Activated CD8-positive, alpha-beta memory T cell treated with anti-CD3 and anti-CD28 coated beads, Interleukin-2, amount 10 ng/mL, durations not matched to agents 7 days and 5 days (primary cell): ENCODE measurements around the gene SMARCAD1. TPM values are rescaled to one million over a fixed set of nuclear protein-coding genes. Genes with fewer than 3 reads are reported as not detected.
"Not testable (repeated sequence)": the region's sequence is repeated elsewhere in the genome, so short reads cannot be mapped to it uniquely, and the experiment has no call there.

Source experiments
- ATAC-seq: fragments of 150-1000 bp; cut with Tn5 transposase; one replicate; pipeline ENCODE4 v1.10.0; 2021; ENCODE audit warnings: moderate library complexity
- CTCF ChIA-PET: fragments of 350-600 bp; sonication (Branson Sonifier 250); formaldehyde crosslinking; loops from one replicate; lab custom pipeline; 2021; ENCODE audit warnings: antibody characterized with exemption; lab: Charles Lee
- DNase-seq: peaks from one replicate; pipeline ENCODE4 v3.0.0-alpha.2; 2020
- H3K27ac Mint-ChIP-seq: one replicate; pipeline ENCODE4 v1.8.0; 2021; ENCODE audit warnings: mild to moderate bottlenecking, mixed read lengths
- H3K27me3 Mint-ChIP-seq: one replicate; pipeline ENCODE4 v1.8.0; 2021; ENCODE audit warnings: mixed read lengths
- H3K36me3 Mint-ChIP-seq: one replicate; pipeline ENCODE4 v1.8.0; 2021; ENCODE audit warnings: mild to moderate bottlenecking, mixed read lengths
- H3K4me1 Mint-ChIP-seq: one replicate; pipeline ENCODE4 v1.8.0; 2021; ENCODE audit warnings: mixed read lengths
- H3K4me3 Mint-ChIP-seq: one replicate; pipeline ENCODE4 v1.8.0; 2021; ENCODE audit warnings: mild to moderate bottlenecking, moderate library complexity, mixed read lengths
- H3K9me3 Mint-ChIP-seq: one replicate; pipeline ENCODE4 v1.8.0; 2022; ENCODE audit warnings: low read depth, mixed read lengths
- total RNA-seq, 2 experiments: library from RNA; stranded (reverse); gene quantifications; one replicate each; pipeline ENCODE4 v1.2.3, GENCODE V29; 2021

SMARCAD1 gene
- total RNA-seq, 2 experiments from 2014 or later: 27.5 to 33.2 TPM

GRCh38 chr4:94284889-94285288, 77.2 kb downstream of the SMARCAD1 start:
- Mint-ChIP-seq H3K27me3 (no peaks in the 10 kb centered on the region), H3K9me3 (no peaks in the 10 kb centered on the region), H3K27ac (no peak overlapping the region), H3K36me3 (peaks cover 43% of the 10 kb centered on the region), H3K4me3 (no peak overlapping the region), H3K4me1 (peaks cover 5% of the 10 kb centered on the region)
- DNase-seq (no peak), ATAC-seq (peak; percentile 33)
- CTCF ChIA-PET: no interaction called here

- H3K9me3 Mint-ChIP-seq: no peaks in the 10 kb centered on the region
- H3K36me3 Mint-ChIP-seq: peaks cover 46% of the 10 kb centered on the region
- H3K27me3 Mint-ChIP-seq: no peaks in the 10 kb centered on the region
- H3K4me1 Mint-ChIP-seq: peaks cover 5% of the 10 kb centered on the region
- no peak for DNase-seq
- CTCF ChIA-PET: no interaction called here
- H3K4me3 Mint-ChIP-seq: no peak overlapping the region
- H3K27ac Mint-ChIP-seq: no peak overlapping the region
- ATAC-seq: no peak
Observed at GRCh38 chr4:94285666-94286065, 78.0 kb downstream of the SMARCAD1 start.

DNA sequence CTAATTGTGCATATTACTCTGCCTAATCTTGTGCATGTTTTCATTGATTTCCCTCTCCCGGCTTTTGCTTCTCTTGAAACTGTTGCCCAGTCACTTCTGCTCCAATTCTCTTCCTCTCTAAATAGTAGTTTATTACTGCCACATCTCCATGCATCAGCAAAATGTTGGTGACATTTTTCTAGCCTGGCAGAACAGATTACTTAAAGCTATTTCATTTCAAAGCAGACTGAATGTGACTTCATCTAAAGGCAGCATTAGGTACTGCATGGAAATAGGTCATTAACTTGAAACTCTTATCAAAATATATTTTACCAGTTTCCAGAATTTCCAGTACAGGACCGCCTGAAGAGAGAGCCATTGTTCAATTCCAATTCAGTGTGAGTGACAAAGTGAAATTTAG, 82.6 kb downstream of the SMARCAD1 start:
- Mint-ChIP-seq H3K9me3 (no peaks in the 10 kb centered on the region), H3K4me1 (peaks cover 2% of the 10 kb centered on the region), H3K27ac (peak overlapping the region; percentile 16), H3K36me3 (peaks cover 31% of the 10 kb centered on the region), H3K4me3 (no peak overlapping the region), H3K27me3 (no peaks in the 10 kb centered on the region)
- ATAC-seq (no peak), DNase-seq (no peak)
- CTCF ChIA-PET: no interaction called here

DNA sequence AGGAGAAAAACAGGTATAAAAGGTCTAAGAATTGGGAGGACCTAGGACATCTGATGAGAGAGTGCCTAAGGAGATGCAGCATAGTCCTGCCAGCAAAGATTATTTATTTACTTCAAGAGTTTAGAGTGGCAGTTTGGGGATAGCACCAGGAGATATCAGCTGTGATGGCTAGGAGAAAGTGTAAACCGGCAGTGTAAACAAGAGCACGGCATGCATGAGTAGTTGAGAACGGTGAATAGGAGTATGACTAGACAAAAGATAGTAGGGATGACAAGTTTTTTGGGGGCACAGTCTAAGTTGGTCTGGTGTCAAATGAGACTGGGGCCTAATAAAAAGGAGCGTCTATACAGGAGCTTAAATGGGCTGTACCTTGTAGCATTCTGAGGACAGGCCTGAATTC, 86.3 kb downstream of the SMARCAD1 start:
- H3K9me3 Mint-ChIP-seq, H3K27me3 Mint-ChIP-seq, H3K4me3 Mint-ChIP-seq, H3K27ac Mint-ChIP-seq, ATAC-seq, DNase-seq, H3K4me1 Mint-ChIP-seq, CTCF ChIA-PET: not testable (repeated sequence)
- peaks cover 18% of the 10 kb centered on the region for H3K36me3 Mint-ChIP-seq

DNA sequence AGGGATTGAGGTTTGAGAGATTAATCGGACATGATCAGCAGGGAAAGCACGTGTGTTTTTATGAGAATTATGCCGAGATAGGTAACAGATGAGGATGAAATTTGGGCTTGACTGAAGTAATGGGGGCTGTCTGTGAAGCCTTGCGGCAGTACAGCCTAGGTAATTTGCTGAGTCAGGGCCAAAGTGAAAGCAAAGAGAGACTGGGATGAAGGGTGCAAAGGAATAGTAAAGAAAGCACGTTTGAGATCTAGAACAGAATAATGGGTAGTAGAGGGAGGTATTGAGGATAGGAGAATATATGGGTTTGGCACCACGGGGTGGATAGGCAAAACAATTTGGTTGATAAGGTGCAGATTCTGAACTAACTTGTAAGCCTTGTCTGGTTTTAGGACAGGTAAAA, 87.8 kb downstream of the SMARCAD1 start:
- H3K27me3 Mint-ChIP-seq, H3K4me1 Mint-ChIP-seq, ATAC-seq, DNase-seq, H3K27ac Mint-ChIP-seq, H3K9me3 Mint-ChIP-seq, CTCF ChIA-PET, H3K4me3 Mint-ChIP-seq: not testable (repeated sequence)
- H3K36me3 Mint-ChIP-seq: peaks cover 13% of the 10 kb centered on the region

- Mint-ChIP-seq H3K4me3 (no peak overlapping the region), H3K27ac (no peak overlapping the region), H3K9me3 (no peaks in the 10 kb centered on the region), H3K27me3 (no peaks in the 10 kb centered on the region), H3K4me1 (no peaks in the 10 kb centered on the region), H3K36me3 (no peaks in the 10 kb centered on the region)
- DNase-seq (no peak), ATAC-seq (no peak)
- CTCF ChIA-PET: no interaction called here
Observed at GRCh38 chr4:94298725-94299252, 91.1 kb downstream of the SMARCAD1 start.

- no peaks in the 10 kb centered on the region for H3K27me3 Mint-ChIP-seq
- CTCF ChIA-PET: interaction anchor here (1.4 kb wide), 1 partner anchor 105 kb away, joined by 3 read pairs; no protein-coding TSS in a partner anchor
- DNase-seq (no peak), ATAC-seq (no peak)
- no peak overlapping the region for H3K27ac Mint-ChIP-seq
- no peaks in the 10 kb centered on the region for H3K9me3 Mint-ChIP-seq
- H3K4me3 Mint-ChIP-seq: no peak overlapping the region
- peaks cover 2% of the 10 kb centered on the region for H3K4me1 Mint-ChIP-seq
- H3K36me3 Mint-ChIP-seq: no peaks in the 10 kb centered on the region
Observed at GRCh38 chr4:94302191-94302590, 94.5 kb downstream of the SMARCAD1 start.

DNA sequence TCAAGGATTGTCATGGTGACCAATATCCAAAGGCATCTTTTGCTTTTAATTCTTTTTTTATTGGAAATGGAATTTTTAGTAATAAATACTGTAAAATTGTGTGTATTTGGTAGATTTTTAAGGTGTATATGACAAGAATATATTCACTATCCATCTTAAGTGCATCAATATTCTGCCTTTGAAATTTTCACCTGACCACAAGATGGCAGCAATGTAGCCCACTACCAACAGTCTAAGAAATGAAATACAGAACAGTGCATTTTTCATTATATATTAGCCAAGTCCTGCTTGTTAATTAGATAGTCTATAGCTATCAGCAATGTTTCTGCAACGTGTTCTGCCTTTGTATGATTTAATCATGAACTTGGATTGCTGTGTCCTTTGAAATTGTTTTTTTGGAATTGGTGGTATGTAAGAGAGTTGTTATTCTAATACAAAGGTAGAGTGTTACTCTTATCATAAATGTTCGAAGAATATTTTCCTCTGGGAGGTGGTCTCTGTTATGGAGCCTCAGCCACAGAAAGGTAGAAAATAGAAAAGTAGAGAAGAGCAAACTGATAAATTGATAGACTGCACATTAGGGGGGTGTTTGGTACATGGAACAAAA, 96.8 kb downstream of the SMARCAD1 start:
- CTCF ChIA-PET: interaction anchor here (2.4 kb wide), 1 partner anchor 85 kb away, joined by 8 read pairs; no protein-coding TSS in a partner anchor
- peaks cover 2% of the 10 kb centered on the region for H3K4me1 Mint-ChIP-seq
- DNase-seq: no peak
- H3K4me3 Mint-ChIP-seq: no peak overlapping the region
- no peaks in the 10 kb centered on the region for H3K36me3 Mint-ChIP-seq
- H3K27ac Mint-ChIP-seq: no peak overlapping the region
- ATAC-seq: no peak
- no peaks in the 10 kb centered on the region for H3K9me3 Mint-ChIP-seq
- H3K27me3 Mint-ChIP-seq: no peaks in the 10 kb centered on the region

DNA sequence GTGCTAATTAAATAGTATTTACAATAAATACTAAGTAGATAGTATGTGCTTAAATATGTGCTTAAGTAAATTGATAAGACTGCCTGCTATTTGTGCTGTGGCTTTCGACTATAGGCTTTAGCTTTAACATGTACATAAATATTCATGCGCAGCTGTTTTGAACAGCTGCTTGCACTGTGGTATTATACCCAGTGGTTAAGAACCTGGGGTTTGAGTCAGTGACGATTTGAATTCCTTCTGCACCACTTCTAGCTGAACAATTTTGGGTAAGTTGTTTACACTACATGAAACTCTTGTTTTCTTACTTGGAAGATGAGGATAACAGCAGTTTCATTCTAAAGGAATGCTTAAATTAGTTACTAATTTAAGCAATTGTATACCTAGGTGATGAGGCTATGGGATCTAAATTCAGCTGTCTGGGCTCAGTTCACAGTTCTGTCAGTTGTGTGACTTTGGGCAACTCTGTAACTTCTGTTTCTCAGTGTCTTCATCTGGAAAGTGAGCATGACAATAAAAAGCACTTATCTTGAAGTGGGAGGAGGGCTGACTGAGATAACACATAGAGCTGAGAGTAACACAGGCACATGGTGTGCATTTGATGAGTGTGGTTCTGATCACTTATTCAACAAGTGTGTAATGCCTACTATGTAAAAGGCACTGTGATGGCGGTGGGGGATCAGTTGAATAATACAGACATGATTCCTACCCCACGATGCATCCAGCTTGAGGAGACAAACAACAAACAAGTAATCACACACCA, 98.0 kb downstream of the SMARCAD1 start:
- Mint-ChIP-seq H3K4me1 (peaks cover 2% of the 10 kb centered on the region), H3K4me3 (no peak overlapping the region), H3K27me3 (no peaks in the 10 kb centered on the region), H3K9me3 (no peaks in the 10 kb centered on the region), H3K27ac (no peak overlapping the region), H3K36me3 (no peaks in the 10 kb centered on the region)
- ATAC-seq (no peak), DNase-seq (no peak)
- CTCF ChIA-PET: interaction anchor here (2.4 kb wide), 1 partner anchor 84 kb away, joined by 8 read pairs; no protein-coding TSS in a partner anchor

DNA sequence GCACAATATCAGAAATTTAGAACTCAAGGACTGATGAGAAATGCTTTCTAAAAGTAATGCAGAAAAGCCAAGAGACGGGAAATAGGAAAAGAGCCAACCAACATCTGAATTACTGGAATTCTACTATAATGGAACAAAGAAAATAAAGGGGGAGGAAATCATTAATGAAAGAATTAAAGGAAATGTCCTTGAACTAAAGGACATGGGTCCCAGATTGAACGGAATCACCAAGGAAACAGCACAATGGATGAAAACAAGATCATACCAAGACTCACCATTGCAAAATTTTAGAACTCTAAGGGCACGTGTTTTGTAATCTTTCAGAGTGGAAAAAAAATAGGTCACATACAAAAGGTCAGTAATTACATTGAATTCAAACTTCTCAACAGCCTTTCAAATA, 99.0 kb downstream of the SMARCAD1 start:
- Mint-ChIP-seq H3K4me1 (peaks cover 2% of the 10 kb centered on the region), H3K36me3 (no peaks in the 10 kb centered on the region), H3K27ac (no peak overlapping the region), H3K9me3 (no peaks in the 10 kb centered on the region), H3K27me3 (no peaks in the 10 kb centered on the region), H3K4me3 (no peak overlapping the region)
- no peak for DNase-seq
- no peak for ATAC-seq
- CTCF ChIA-PET: interaction anchor here (2.4 kb wide), 1 partner anchor 83 kb away, joined by 8 read pairs; no protein-coding TSS in a partner anchor

- H3K4me1 Mint-ChIP-seq: peaks cover 2% of the 10 kb centered on the region
- no peaks in the 10 kb centered on the region for H3K9me3 Mint-ChIP-seq
- no peak for DNase-seq
- H3K27me3 Mint-ChIP-seq: no peaks in the 10 kb centered on the region
- CTCF ChIA-PET: no interaction called here
- no peak overlapping the region for H3K4me3 Mint-ChIP-seq
- no peak for ATAC-seq
- no peaks in the 10 kb centered on the region for H3K36me3 Mint-ChIP-seq
- no peak overlapping the region for H3K27ac Mint-ChIP-seq
Observed at GRCh38 chr4:94307231-94307871, 99.7 kb downstream of the SMARCAD1 start.

- H3K9me3 Mint-ChIP-seq, CTCF ChIA-PET, ATAC-seq: not testable (repeated sequence)
Observed at GRCh38 chr4:94319927-94320326, 112.3 kb downstream of the SMARCAD1 start.

DNA sequence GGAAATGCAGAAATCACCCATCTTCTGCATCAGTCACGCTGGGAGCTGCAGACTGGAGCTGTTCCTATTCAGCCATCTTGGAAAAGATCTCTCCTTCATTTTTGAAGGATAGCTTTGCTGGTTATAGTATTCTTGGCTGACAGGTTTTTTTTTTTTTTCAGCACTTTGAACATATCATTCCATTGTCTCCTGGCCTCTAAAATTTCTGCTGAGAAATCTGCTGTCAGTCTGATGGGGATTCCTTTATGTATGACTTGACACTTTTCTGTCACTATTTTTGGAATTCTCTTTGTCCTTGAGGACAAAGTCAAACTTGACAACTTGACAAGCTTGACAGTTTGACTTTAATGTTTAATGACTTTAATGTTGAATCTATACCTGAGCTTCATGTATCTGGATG, 118.2 kb downstream of the SMARCAD1 start:
- CTCF ChIA-PET: no interaction called here
- Mint-ChIP-seq H3K4me3 (no peak overlapping the region), H3K36me3 (peaks cover 2% of the 10 kb centered on the region), H3K27ac (no peak overlapping the region), H3K9me3 (peaks cover 12% of the 10 kb centered on the region), H3K4me1 (no peaks in the 10 kb centered on the region), H3K27me3 (peaks cover 4% of the 10 kb centered on the region)
- ATAC-seq (no peak), DNase-seq (no peak)

More at GRCh38 chr4:94319927-94320326, 112.3 kb downstream of the SMARCAD1 start:
- not testable (repeated sequence) for H3K4me3 Mint-ChIP-seq, H3K27me3 Mint-ChIP-seq, H3K36me3 Mint-ChIP-seq, H3K4me1 Mint-ChIP-seq, H3K27ac Mint-ChIP-seq, DNase-seq
